NB4 (cell line): ENCODE measurements around the gene CD200R1.

Experiments used
- DNase-seq: peaks from one replicate; pipeline ENCODE4 v3.0.0; 2010; ENCODE audit warnings: low read depth
- H3K4me3 ChIP-seq: one replicate; pipeline ENCODE4 v1.5.1; 2011; ENCODE audit warnings: mild to moderate bottlenecking, low read depth, low read length, moderate library complexity
- MAX ChIP-seq: IDR thresholded peaks from 2 replicates; pipeline ENCODE4 v1.6.1; 2011; ENCODE audit warnings: low read depth, low read length
- MYC ChIP-seq: IDR thresholded peaks from 2 replicates; pipeline ENCODE4 v1.6.1; 2011; ENCODE audit warnings: low read depth, low read length
- POLR2A ChIP-seq: IDR thresholded peaks from 2 replicates; pipeline ENCODE4 v1.6.1; 2011; ENCODE audit warnings: mild to moderate bottlenecking; ENCODE audit not compliant: insufficient read length; ENCODE audit errors: extremely low read depth
- TF ChIP-seq, protein P1 (sequence below): IDR thresholded peaks from one replicate; pipeline ENCODE4 v1.5.1; 2012; ENCODE audit warnings: low read depth, low read length

Gene CD200R1

GRCh38 chr3:112908252-112908651 lies 66.7 kb downstream of the CD200R1 start:
- TF ChIP-seq MAX (no peak), MYC (no peak), POLR2A (no peak)
- TF ChIP-seq, protein P1, sequence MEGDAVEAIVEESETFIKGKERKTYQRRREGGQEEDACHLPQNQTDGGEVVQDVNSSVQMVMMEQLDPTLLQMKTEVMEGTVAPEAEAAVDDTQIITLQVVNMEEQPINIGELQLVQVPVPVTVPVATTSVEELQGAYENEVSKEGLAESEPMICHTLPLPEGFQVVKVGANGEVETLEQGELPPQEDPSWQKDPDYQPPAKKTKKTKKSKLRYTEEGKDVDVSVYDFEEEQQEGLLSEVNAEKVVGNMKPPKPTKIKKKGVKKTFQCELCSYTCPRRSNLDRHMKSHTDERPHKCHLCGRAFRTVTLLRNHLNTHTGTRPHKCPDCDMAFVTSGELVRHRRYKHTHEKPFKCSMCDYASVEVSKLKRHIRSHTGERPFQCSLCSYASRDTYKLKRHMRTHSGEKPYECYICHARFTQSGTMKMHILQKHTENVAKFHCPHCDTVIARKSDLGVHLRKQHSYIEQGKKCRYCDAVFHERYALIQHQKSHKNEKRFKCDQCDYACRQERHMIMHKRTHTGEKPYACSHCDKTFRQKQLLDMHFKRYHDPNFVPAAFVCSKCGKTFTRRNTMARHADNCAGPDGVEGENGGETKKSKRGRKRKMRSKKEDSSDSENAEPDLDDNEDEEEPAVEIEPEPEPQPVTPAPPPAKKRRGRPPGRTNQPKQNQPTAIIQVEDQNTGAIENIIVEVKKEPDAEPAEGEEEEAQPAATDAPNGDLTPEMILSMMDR: no peak
- no peak for DNase-seq
- H3K4me3 ChIP-seq: no peak overlapping the region

- TF ChIP-seq MAX (no peak), POLR2A (no peak), MYC (no peak)
- TF ChIP-seq, protein P1: no peak
- DNase-seq: no peak
- no peak overlapping the region for H3K4me3 ChIP-seq
Measured at GRCh38 chr3:112904786-112905185, 70.1 kb downstream of the CD200R1 start.

DNA sequence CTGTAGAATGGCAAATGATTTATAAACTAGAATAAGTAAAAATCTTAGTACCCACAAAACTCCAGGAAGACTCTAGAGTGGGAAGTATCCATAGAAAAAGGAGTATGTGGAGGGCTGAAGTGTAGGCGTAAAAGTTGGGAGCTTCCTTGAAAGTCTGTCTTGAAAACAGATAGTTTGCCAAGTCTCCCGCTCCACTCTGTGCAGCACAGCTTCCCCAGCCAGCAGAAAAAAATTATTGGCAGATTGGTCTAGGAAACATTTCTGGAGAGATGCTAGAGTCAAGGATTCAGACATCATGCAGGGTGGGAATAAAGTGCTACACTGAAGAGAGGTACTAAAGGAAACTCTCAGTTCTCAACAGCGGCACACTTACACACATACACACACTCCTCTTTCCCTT lies 74.8 kb downstream of the CD200R1 start:
- DNase-seq: no peak
- no peak for TF ChIP-seq POLR2A
- TF ChIP-seq, protein P1: no peak
- no peak overlapping the region for H3K4me3 ChIP-seq

DNA sequence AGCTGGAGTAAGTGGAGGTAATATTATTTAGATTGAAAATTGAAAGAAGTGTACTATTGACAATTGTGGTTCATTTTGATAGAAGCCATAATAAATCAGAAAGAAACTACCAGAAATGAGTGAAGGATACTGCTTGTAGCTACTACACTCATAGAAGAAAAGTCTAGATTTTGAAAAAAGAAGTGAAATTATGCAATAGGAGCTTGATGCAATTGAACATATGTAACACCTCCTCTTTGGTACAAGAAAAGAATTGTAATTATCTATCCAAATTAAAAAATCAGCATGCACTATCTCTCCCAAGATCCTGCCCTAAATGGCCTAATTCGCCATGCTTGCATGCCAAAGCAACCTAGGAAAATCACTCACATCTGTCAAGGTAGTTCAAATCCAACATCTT lies 77.1 kb downstream of the CD200R1 start:
- TF ChIP-seq POLR2A: no peak
- TF ChIP-seq, protein P1: no peak
- no peak for TF ChIP-seq MAX
- TF ChIP-seq MYC: no peak
- H3K4me3 ChIP-seq: no peak overlapping the region
- no peak for DNase-seq

DNA sequence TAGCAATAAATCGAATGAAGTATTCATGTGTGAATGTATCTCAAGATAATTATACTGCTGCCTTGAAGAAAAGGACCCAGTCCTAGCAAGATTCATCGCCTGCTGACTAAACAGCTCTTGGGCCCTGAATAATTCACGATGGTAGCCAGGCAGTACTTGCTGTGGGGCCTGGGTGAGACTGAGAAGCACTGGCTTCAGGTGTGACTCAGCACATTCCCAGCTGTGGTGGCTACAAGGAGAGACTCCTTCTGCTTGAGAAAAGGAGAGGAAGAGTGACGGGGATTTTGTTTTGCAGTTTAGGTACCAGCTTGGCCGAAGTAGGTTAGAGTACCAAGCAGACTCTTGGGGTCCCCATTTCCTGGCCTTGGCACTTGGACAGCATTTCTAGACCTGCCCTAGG lies 80.6 kb downstream of the CD200R1 start:
- peak; percentile 5 for DNase-seq
- no peak for TF ChIP-seq POLR2A
- TF ChIP-seq, protein P1: no peak
- no peak for TF ChIP-seq MAX
- no peak for TF ChIP-seq MYC

GRCh38 chr3:112889357-112889756 lies 85.5 kb downstream of the CD200R1 start:
- TF ChIP-seq, protein P1: no peak
- TF ChIP-seq POLR2A (no peak), MAX (no peak), MYC (no peak)
- no peak overlapping the region for H3K4me3 ChIP-seq
- no peak for DNase-seq

More for the DNA sequence above, 80.6 kb downstream of the CD200R1 start:
- no peak overlapping the region for H3K4me3 ChIP-seq
